HG02981 (cell line): ENCODE measurements around the gene SLC12A7.

Source experiments
- ATAC-seq: cut with Tn5 transposase; IDR thresholded peaks from one replicate; pipeline ENCODE4 v1.9.1; 2021; ENCODE audit warnings: mild to moderate bottlenecking, moderate library complexity; ENCODE audit not compliant: unreplicated experiment

SLC12A7 gene

DNA sequence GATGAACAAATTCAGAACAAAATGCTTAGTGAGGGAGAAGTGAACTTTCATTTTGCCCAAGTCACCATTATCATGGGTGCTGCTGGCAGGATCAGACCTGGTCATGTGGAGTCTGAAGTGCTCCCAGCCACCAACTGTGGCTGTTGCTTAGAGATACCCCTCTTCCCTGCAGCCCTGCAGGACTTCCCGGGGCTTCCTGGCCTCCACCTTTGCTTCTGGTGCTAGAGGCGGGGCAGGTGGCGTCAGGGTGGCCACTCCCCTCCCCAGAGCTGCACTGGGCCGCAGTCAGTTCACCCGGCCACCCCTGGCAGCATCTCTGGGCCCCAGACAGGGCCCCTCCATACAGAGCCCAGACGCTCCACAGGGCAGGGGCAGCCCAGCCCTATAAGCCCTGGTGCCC, 30.0 kb upstream of the SLC12A7 start:
- no peak for ATAC-seq

DNA sequence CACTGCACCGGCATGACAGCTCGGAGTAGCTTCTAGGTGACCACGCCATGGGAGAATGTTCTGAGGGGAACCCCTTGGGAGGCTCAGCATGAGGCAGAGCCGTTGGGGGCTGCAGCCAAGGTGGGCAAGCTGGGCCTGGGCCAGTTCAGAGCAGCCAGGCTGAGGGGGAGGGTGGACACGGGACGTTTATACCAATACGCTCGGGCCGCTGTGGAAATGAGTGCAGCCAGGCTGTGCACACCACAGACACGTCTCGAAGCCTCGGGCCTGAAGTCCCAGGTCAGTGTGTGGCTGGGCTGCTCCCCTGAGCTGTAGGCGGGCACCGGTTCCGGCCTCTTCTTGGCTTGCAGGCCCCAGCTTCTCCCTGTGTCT, 28.9 kb upstream of the SLC12A7 start:
- ATAC-seq, result no peak

DNA sequence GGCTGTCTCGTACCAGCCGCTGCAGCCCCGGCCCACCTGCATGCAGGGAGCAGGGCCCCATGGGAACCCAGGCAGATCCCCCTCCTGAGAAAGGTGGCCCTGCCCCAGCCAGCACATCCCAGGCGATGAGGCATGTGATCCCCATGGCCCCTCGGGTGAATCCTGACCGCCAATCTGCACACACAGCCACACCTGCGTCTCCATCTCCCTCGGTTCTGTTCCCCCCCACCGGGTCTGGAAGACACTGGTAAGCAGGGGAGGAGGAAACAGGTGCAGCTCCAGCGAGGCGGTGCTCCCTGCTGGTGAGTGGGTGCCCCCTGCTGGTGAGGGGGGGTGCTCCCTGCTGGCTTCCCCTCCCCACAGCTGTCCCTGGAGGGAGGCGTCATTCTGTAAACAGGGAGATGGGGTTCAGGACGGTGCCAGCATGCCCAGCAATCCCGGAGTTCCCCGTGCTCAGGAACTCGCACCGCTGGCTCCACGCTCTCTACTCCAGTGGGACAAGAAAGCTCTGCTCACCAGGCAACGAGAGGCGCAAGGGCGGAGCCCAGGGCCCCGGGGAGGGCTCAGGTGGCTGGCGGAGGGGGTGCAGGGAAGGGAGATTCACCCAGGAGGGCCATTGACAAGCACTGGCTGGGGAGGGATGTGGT, 28.4 kb upstream of the SLC12A7 start:
- ATAC-seq, result peak; percentile 56

DNA sequence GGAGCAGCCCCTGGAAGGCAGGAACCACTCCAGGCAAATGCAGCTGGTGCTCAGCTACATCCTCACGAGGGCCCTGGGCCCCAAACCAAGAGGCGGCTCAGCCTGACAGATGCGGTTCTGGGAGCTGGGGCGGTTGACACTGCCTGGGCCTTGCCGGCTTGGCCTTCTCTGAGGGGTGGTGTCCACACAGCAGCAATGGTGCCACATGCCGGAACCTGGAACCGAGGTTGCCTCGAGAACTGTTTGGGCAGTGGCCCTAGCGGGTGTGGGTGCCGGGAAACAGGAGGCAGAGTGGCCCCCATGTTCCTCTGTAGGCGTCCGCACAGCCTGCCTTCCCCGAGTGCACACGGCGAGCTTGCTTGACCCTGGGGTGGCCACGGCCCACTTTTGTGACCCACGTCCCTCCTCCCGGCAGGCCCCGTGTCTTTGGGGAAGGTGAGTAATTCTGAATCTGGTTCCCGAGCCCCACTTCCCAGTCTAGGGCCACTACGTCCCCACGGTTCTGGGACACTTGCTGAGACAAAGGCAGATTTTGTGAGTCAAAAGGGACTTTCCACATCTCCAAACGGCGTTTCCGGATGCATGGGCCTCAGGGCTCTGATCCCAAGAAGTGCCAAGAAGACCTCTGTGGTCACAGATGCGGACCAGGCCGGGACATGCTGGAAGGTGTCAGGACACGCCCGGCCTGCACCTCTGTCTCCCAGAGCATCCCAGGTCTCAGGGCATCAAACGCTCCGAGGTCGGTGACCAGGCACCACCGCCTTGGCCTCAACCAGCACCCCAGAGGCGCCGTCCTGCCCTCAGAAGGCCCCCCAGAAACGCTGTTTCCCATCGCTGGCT, 27.7 kb upstream of the SLC12A7 start:
- no peak for ATAC-seq

DNA sequence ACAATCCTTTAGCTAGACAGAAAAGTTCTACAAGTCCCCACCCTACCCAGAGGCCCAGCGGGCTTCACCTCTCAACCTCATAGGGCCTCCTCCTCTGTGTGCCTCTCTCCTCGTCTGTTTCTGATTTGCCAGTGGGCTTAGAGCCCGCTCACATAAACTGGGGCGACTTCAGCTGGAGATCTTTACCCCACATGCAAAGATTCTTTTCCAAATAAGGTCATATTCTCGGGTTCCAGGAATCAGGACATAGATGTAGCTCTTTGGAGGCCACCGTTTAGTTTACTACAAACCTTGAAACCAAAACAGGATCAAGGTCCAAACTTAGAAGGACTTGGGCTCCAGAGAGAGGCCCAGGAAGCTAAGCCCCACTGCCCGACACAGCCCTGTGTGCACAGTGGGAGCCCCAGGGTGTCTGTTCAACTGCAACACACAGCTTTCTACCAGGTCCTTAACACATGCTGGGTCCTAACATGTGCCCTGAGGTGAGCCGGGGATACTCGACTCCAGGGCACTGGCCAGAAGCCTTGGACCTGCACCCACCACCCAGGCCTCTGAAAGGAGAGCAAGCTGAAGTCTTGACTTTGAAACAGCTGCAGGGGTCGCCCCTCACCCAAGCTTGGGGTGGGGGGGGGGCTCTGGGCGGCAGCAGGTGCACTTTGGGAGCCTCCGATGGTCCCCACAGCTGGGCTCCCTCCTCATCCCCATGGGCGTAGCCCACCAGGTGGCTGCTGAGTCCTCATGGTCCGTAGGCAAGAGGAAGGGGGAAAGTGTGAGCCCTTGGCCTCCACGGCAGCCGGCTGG, 26.8 kb upstream of the SLC12A7 start:
- no peak for ATAC-seq

DNA sequence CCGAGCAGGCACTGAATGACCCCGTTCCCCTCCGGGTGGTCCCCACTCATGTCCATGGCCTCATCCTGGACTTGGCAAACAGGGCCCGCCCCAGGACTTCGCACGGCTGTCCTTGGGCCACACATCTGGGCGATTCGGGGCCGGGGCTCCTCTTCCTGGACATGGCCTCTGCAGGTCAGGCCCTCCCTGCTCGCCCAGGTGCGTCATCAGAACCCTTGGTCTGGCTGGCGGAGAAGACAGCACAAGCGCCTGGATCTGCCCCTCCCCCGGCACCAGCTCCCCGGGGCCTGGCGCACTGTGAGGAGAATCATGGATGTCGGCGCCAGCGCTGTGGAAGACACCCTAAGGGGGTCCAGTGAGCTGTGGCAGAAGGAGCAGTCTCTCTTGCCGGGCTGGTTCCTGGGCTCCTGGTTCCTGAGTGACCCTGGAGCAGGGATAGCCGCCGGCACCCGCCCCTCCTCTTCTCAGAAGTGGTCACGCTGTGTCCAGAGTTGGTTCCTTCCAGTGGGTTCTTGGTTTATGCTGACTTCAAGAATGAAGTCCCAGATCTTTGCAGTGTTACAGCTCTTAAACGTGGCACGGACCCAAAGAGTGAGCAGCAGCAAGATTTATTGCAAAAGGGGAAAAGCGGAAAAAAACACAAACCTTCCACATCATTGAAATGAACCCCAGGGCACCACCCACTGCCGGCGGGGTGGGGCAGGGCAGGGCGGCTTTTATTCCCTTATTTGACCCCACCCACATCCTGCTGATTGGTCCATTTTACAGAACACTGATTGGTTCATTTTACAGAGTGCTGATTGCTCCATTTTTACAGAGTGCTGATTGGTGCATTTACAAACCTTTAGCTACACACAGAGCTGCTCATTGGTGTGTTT, 25.9 kb upstream of the SLC12A7 start:
- no peak for ATAC-seq

DNA sequence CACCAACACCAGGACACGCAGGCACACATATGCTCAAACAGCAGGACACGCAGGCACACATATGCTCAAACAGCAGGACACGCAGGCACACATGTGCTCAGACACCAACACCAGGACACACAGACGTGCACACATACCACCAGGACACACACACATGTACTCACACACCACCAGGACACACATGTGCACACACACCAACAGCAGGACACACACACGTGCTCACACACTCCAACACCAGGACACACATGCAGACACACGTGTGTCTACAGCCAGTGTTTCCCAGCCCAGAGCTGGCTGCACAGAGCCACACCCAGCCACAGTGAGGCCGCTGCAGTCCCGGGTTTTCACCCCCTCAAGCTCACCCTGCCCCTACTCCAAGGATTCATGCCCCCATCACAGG, 25.0 kb upstream of the SLC12A7 start:
- no peak for ATAC-seq

DNA sequence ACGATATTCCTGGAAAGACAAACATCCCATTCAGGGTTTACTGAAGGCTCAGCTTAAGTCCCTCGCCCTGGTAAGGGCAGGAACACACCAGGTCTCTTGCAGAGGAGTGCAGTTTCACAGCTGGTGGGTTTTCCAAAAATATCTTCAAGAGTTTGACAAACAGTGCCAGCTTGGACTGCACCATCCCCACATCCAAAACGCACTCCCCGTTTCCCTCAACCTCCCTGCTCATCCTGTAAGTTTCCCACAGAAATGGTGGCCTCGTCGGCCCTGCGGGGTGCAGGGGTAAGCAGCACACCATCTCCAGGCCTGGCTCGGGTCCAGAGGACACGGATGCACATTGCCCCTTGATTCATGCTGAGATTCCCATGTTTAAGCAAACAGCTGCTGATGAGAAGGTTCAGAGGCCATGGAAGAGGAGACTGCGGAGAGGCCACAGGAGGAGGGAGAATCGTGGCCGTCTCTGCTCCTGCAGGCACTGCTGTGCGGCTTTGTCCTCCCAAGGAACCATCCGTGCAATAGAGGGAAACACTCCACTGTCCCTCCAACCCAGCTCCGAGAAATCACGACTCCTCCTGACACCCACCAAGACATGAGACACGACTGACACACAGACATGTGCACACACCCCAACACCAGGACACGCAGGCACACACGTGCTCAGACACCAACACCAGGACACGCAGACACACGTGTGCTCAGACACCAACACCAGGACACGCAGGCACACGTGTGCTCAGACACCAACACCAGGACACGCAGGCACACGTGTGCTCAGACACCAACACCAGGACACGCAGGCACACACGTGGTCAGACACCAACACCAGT, 24.0 kb upstream of the SLC12A7 start:
- ATAC-seq, result no peak

DNA sequence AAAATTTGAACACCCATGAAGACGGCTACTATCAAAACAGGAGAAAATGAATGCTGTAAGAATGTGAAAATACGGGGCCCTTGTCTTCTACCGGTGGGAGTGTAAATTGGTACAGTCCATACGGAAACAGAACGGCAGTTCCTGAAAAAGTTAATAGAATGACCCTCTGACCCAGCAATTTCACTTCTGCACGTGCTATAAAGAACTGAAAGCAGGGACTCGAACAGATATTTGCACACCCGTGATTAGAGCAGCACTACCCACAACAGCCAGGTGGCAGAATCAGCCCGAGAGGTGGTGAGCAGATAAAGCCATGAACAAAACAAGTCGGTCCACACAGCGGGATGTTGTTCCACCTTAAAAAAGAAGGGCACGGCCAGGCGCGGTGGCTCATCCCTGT, 22.6 kb upstream of the SLC12A7 start:
- ATAC-seq, result peak; percentile 61

DNA sequence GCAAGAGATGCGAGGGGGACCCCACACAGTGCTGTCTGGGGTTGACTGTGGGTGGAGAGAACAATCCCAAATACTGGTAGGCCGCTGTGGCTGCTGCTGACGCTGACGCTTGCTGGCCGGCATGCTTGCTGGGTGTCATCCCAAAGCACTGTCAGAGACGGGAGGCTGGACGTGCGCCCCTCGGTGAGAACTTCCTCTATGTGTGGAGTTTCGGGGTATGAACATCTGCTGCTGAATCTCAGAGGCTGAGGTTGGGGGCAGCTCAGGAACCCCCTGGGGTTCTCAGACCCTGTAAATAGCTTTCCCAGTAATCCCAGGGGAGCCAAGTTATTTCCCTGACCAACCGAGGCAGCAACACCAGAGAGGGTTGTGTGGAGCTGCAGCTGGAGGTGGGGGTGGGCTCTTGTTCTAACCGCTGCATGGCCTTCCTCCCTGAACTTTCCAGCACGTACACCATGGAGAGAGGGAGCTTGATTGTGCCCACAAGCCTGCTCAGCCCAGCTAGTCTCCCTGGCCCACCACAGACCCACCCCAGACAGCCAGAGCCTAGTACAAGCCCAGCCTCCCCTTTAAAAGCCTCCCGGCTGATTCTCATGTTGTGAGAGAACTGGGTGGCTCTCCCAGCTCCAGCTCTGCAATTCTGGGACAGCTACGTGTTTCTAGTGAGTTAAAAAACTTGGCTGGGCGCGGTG, 21.8 kb upstream of the SLC12A7 start:
- ATAC-seq, result peak; percentile 46

DNA sequence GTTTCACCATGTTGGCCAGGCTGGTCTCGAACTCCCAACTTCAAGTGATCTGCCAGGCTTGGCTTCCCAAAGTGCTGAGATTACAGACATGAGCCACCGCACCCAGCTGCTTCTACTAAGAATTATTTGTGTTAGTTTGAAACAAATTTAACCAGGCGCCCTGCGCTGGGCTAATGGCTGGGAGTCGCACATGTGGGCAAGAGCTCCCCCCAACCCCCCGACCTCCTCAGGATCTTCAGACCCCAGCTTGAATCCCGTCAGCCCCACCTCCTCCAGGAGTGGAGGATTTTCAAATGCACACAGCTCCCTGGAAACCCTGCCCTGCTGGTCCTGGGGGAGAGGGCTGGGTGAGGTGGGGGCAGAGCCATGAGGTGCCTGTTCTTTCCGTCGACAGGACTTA, 21.2 kb upstream of the SLC12A7 start:
- ATAC-seq, result no peak

DNA sequence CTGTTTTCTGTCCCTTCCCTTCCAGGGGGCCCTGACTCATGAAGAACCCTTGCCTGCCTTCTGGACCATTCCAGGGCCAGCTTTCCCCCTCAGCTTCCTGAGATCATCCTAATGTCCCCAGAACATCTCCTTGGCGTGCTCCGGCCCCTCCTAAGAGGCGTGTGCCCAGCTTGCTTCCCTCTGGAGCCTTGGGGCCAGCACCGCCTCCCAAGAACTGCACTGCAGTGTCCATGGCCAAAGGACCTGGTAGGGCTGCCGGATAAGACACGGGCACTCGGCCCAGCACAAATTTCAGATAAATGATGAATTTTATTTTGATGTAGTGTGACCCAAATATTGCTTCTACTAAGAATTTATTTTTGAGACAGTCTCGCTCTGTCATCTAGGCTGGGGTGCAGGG, 20.7 kb upstream of the SLC12A7 start:
- ATAC-seq, result no peak

DNA sequence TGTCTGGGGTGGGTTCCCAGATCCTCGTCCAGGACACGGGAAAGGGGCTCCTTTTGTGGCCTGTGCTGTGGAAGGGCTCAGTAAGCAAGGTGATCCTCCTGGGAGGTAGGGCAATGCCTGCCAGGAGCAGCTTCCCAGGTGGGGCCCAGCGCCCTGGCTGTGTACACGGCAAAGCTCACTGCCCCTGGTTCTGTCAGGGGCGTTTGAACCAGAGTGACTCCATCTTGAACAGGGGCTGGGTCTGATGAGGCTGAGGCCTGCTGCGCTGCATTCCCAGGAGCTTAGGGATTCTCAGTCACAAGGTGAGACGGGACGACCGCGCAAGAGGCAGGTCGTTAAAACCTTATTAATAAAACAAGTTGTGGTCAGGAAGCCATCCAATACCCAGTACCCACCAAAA, 19.9 kb upstream of the SLC12A7 start:
- ATAC-seq, result no peak

DNA sequence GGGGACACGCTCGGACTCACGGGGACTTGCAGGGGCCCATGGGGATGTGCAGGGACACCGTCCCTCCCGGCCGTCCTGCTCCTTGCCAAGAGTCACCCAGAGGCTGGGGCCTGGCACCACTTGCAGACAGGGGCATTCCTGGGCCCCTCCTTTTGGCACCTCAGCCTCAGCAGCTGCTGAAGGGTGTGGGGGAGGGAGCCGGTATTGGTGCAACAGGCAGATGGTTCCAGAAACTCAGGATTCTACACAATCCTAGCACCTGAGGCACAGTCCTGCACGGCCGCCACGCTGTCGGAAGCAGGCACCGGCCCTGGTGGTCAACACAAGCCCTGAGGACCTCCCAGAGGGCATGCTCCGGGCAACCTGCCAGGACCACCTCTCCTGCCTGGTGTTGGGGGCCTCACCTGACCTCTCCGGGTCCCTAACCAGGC, 19.3 kb upstream of the SLC12A7 start:
- ATAC-seq, result no peak

DNA sequence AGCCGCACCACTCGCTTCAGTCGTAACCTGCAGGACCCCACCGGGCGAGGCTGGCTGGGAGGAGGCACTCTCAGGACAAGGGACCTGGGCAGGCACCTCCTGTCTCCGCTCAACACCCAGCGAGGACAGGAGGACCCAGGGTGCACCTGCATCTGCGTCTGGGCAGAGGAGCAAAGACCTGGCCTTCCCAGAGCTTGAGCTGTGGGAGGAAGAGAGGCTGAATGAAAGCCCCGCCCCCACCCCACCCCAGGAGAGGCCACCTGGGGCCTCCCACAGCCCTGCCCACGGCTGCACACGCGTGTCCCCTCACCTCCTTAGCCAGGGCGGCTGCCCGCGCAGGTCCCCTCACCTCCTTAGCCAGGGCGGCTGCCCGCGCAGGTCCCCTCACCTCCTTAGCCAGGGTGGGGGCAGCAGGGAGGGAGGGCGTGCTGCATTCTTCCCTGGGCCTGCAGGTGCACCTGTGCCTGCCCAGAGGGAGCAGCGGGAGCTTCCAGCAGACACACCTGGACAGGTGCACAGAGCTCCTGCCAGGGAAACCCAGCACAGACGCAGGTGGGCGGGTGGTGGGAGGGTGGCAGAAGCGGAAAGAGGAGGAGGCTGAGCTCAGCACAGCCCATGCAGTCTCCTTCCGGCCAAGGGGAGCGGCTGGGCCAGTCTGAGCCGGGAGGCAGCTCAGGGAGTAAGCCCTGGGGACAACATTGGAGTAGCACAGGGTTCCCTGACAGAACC, 18.5 kb upstream of the SLC12A7 start:
- no peak for ATAC-seq

DNA sequence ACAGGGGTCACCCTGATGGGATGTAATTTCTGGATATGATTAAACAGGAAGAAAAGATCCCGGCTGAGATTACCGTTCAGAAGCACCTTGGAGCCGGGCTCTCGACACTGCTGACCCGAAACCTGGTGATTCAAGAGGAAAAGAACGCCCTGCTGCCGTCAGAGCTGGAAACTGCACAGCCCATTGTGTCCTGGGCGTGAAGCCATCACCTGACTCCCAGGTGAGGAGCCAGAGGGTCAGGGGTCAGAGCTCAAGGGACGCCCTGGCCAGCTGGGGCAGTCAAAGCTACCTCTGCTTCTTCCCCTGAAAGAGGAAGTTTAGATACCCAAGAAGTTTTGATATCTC, 17.8 kb upstream of the SLC12A7 start:
- no peak for ATAC-seq

DNA sequence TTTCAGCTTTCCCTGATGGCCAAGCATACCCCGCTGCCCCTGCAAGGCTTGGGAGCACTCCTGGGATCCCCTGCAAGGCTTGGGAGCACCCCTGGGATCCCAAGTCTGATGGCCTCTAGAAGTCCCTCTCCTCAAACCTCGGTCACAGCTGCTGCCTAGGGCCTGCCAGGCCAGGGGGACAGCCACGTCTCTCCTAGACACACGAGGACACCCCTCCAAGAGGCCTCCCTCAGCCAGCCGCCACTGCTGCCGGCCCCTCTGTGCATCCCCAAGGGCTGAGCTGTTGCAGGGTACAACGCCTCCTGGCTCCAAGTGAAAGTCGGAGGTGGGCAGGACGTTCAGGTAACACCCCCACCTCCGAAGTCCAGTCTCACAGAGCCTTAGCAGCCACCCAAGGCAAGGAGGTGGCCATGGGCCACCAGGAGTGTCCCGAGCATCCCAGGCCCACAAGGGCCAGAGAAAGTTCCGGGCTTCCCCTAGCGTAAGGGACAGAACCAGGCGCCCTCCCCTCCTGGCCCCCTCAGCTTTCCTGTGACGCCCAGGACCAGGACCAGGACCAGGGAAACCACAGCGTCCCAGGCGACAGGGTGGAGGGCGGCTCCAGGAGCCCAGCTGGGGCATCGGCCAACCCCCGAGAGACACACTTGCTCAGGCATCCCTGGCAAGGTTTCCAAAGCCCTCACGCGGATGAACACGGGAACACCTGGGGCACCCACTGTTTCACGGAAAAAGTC, 17.3 kb upstream of the SLC12A7 start:
- ATAC-seq, result no peak
